Measurements from ENCODE around the gene NISCH.

- TF ChIP-seq POLR2A (IDR thresholded peaks at IDR 0.05) (no peak), CTCF (IDR thresholded peaks at IDR 0.05) (peak; percentile 55 to 63), POLR2AphosphoS5 (IDR thresholded peaks at IDR 0.05) (no peak), EP300 (IDR thresholded peaks at IDR 0.05) (no peak)
Observed at GRCh38 chr3:52428151-52429005, 27.0 kb upstream of the NISCH start.

Data from suprapubic skin (tissue), 4 donors.